ENCODE data around the gene FAM107A. TPM values are rescaled to one million over a fixed set of nuclear protein-coding genes. Genes with fewer than 3 reads are reported as not detected.
A peak's percentile ranks its signal among the peaks of the same experiment; 100 is the strongest.

FAM107A gene
- total and polyA plus RNA-seq, 9 of the 15 experiments (the other 6 are each of a cell fraction or from before 2014, with no cell fraction given), result 0.07 TPM; not detected in 8

- TF ChIP-seq RBM25 (IDR thresholded peaks at IDR 0.05; ENCODE audit: low read depth, low read length, severe bottlenecking) (peak; percentile 22), WHSC1 (IDR thresholded peaks at IDR 0.05; ENCODE audit: low read length) (no peak), PHF8 (IDR thresholded peaks at IDR 0.05; ENCODE audit: borderline replicate concordance, low read length) (no peak), SUPT5H (IDR thresholded peaks at IDR 0.05) (no peak), ZBTB49 (CRISPR knock-in tag; IDR thresholded peaks at IDR 0.05; ENCODE audit: borderline replicate concordance) (no peak)
Observed at GRCh38 chr3:58566398-58567250, 10.6 kb downstream of the FAM107A start (continued).

GRCh38 chr3:58565621-58566397, 11.4 kb downstream of the FAM107A start:
- CTCF ChIA-PET (ENCODE audit: low intra/inter-chr PET ratio), result no interaction called here
- Histone ChIP-seq H2AFZ (ENCODE audit: low read depth, low read length) (no peak overlapping the region), H3K9me3 (replicated peaks; ENCODE audit: control insufficient read depth, insufficient read depth, low read depth, low read length) (no peaks in the 10 kb centered on the region), H4K20me1 (replicated peaks; ENCODE audit: control insufficient read depth, insufficient read depth, low read length) (peaks cover 3% of the 10 kb centered on the region; the same call in 1 of the 2 replicates), H3K4me2 (ENCODE audit: insufficient read depth, low read length) (no peak overlapping the region), H3K36me3 (ENCODE audit: control insufficient read depth, insufficient read depth, low read length) (no peaks in the 10 kb centered on the region), H3K27me3 (ENCODE audit: control insufficient read depth in 2 of 2, insufficient read depth in 2 of 2, low read length in 2 of 2) (peaks cover 0 to 51% of the 10 kb centered on the region in 2 experiments; a peak in 2 of 5 replicates), H3K27ac (ENCODE audit: extremely low read depth, low read depth, low read length) (no peak overlapping the region), H3K79me2 (ENCODE audit: control insufficient read depth, insufficient read depth, low read length) (no peaks in the 10 kb centered on the region), H3K9ac (ENCODE audit: insufficient read depth in 1 of 2, low read depth in 2 of 2, low read length in 2 of 2) (no peak overlapping the region), H3K9me1 (ENCODE audit: control insufficient read depth, insufficient read depth, low read length) (no peaks in the 10 kb centered on the region), H3K4me3 (no peak overlapping the region), H3K4me1 (replicated peaks in 1 of 2; ENCODE audit: control insufficient read depth in 2 of 2, insufficient read depth in 2 of 2, low read length in 2 of 2) (no peaks in the 10 kb centered on the region)
- DNase-seq (ENCODE audit: extremely low read depth in 1 of 4, low spot score in 3 of 4) (no peak), ATAC-seq (no peak), FAIRE-seq (no peak)
- TF ChIP-seq GTF2F1 (IDR thresholded peaks at IDR 0.05; ENCODE audit: low read depth, low read length) (no peak), TEAD4 (IDR thresholded peaks at IDR 0.05; ENCODE audit: low read length) (no peak), TEAD4 (CRISPR knock-in tag; IDR thresholded peaks at IDR 0.05; ENCODE audit: borderline replicate concordance) (no peak), U2AF2 (optimal IDR thresholded peaks at IDR 0.05; ENCODE audit: low read depth, low read length) (no peak), ZNF778 (CRISPR knock-in tag; IDR thresholded peaks at IDR 0.05) (no peak), ZNF583 (CRISPR knock-in tag; IDR thresholded peaks at IDR 0.05) (no peak), PTRF (tag; IDR thresholded peaks at IDR 0.05) (no peak), ZNF766 (CRISPR knock-in tag; conservative IDR thresholded peaks at IDR 0.05) (no peak), C11orf30 (IDR thresholded peaks at IDR 0.05; ENCODE audit: low read depth) (no peak)
- POLR2A ChIA-PET, result no interaction called here
- intact Hi-C loops (cut with micrococcal nuclease) (no loop called here), in situ Hi-C loops (cut with MboI) (no loop called here)
- 0% methylated on average over 6 of the region's 12 CpGs for WGBS (ENCODE audit: insufficient coverage, low coverage, missing lambda C conversion rate)
- no TSS peak for BruUV-seq (replicated peaks)
